Measurements from ENCODE around the gene ACOX1.

ACOX1 gene

DNA sequence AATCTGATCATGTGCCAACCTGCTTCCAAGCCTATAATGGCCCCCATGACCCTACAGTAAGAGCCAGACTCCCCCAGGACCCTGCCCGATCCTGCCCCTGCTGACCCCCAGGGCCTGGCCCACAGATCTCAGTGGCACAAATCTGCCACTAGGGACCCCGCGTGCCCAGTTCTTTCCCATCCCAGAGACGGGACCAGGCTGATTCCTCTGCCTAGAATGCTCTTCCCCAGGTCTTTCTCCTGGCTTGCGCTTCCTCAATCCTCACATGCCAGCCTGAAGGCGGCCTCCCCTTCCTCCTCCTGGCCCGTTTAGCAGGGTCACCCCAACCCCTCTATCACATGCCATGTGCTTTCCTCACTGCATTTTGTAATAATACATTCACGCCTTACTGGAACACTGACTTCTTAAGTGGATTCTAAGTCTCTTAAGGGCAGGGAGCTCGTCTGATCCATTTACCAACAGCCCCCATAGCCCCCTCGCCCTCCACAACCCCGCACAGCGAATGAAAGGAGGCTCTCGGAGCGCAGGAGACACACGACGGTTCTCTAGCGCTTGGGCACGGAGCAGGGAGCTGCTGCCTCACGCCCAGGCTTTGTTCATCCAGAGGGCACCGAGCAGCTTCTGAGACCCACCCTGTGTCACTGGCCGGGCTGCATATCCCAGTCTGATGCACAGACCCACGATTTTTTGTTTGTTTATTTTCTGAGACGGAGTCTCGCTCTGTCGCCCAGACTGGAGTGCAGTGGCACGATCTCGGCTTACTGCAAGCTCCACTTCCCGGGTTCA lies 83.4 kb downstream of the ACOX1 start:
- no peak for DNase-seq (ENCODE audit: insufficient read length, low spot score)
- no peak for FAIRE-seq
- TF ChIP-seq CTCF (IDR thresholded peaks at IDR 0.05; ENCODE audit: insufficient read depth, missing control alignments): peak; percentile 36

DNA sequence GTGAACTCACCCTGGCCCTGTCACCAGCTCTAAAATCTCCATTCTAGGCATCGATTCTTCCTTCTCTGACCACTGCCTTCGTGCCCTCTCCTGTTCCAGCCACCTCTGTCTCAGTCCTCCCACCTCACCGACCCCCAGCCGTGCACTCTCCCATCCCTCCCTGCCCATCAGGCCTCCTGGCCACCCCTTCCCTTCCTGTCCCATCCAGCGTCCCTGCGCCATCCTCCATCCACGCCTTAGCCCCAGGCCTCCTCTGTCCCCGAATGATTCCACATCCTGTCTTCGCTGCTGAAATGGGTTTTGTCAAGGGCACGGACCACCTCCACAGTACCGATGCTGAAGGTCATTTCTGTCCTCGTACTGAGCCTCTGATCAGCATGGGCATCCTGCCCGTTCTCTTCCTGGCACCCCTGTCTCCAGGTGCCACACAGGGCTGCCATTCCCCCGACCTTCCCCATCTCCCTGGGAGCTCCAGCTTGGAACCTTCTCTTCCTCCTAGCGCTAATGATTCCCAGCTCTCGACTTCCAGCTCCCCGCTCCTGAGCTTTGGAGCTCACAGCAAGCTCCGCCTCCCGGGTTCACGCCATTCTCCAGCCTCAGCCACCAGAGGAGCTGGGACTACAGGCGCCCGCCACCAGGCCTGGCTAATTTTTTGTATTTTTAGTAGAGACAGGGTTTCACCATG lies 84.8 kb downstream of the ACOX1 start:
- FAIRE-seq (no peak), DNase-seq (ENCODE audit: insufficient read length, low spot score) (no peak)
- TF ChIP-seq CTCF (IDR thresholded peaks at IDR 0.05; ENCODE audit: insufficient read depth, missing control alignments): no peak

DNA sequence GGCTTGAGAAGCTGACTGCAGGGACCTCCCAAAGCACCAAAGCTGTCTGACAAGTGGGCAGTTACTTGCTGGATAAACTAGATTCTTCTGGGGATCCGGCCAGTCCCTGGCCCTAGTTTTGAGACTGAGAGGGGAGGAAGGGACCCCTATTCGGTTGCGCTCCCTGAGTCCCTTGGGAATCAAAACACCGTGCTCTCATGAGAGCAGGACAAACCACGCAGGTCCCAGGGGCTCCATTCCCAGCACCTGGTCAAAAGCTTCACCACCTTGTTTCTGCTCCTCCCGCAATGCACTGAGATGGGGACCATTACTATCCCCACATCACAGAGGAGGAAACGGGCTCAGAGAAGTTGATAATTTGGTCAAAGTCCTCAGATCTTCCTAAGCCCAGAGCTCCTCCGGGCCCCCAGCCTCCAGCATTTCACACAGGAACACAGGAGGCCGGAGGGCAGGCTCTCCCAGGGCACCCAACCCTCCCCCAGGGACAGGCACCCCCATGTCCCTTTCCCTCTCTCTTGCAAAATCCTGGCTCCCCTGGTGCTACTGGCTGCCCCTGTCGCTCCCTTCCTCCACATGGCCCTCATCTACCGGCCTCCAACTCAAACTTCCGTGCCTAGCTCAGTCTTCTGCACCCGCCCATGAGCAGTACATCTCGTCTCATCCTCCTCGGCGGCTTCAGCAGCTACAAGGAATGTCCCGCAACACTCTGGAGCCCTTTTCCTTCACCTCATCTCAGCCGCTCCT lies 85.5 kb downstream of the ACOX1 start:
- DNase-seq (ENCODE audit: insufficient read length, low spot score) (no peak), FAIRE-seq (no peak)
- no peak for TF ChIP-seq CTCF (IDR thresholded peaks at IDR 0.05; ENCODE audit: insufficient read depth, missing control alignments)

DNA sequence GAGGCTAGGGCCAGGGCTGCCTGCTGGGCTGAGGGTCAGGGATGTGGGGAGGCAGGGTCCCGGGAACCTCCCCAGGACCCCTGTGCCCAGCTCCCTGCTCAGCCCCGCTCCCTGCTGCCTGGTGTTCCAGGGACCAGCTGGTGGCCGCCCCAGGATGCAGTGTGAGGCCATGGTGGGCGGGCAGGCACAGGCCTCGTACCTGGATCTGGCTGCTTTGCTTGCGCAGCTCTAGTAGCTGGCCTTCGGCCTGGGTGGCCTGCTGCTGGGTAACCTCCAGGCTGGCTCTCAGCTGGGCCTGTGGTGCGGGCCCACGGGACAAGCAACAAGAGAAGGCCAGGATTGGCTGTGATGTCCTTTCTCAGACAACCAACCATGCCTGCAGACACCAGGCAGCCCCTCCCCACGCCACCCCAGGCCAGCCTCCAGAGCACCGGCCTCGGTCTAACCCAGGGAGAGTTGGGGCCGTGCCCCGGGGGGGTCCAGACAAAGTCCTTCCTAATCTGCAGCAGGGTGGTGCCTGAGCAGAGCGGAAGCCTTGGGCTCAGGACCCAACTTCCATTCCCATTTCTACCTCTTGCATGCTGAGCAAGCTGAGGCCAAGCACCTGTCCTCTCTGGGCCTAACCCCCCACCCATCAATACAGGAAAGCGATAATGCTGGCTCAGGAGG lies 86.3 kb downstream of the ACOX1 start:
- no peak for FAIRE-seq
- TF ChIP-seq CTCF (IDR thresholded peaks at IDR 0.05; ENCODE audit: insufficient read depth, missing control alignments): no peak
- no peak for DNase-seq (ENCODE audit: insufficient read length, low spot score)

GRCh38 chr17:75891605-75892555 lies 87.1 kb downstream of the ACOX1 start:
- no peak for FAIRE-seq
- no peak for DNase-seq (ENCODE audit: insufficient read length, low spot score)
- TF ChIP-seq CTCF (IDR thresholded peaks at IDR 0.05; ENCODE audit: insufficient read depth, missing control alignments): no peak
